Measurements from ENCODE around the gene BRCC3.

The BRCC3 gene

GRCh38 chrX:155069414-155069813 lies 1.9 kb upstream of the BRCC3 start:
- ChIA-PET CTCF (no interaction called here), POLR2A (no interaction called here)
- TF ChIP-seq FOXM1 (IDR thresholded peaks at IDR 0.05; ENCODE audit: borderline replicate concordance) (no peak), SP1 (IDR thresholded peaks at IDR 0.05) (no peak), CTBP1 (IDR thresholded peaks at IDR 0.05; ENCODE audit: borderline replicate concordance) (no peak), NFRKB (IDR thresholded peaks at IDR 0.05) (no peak), HDGF (IDR thresholded peaks at IDR 0.05; ENCODE audit: borderline replicate concordance) (no peak), ELF4 (IDR thresholded peaks at IDR 0.05) (no peak), ZNF384 (IDR thresholded peaks at IDR 0.05) (no peak), PKNOX1 (IDR thresholded peaks at IDR 0.05) (no peak), L3MBTL2 (conservative IDR thresholded peaks at IDR 0.05) (no peak), FOXK2 (IDR thresholded peaks at IDR 0.05) (no peak), ARNT (IDR thresholded peaks at IDR 0.05) (no peak), LEF1 (IDR thresholded peaks at IDR 0.05; ENCODE audit: borderline replicate concordance) (no peak), TARDBP (IDR thresholded peaks at IDR 0.05) (no peak), SUZ12 (IDR thresholded peaks at IDR 0.05) (no peak), FOXA1 (IDR thresholded peaks at IDR 0.05) (no peak), BHLHE40 (IDR thresholded peaks at IDR 0.05; ENCODE audit: borderline replicate concordance) (no peak)
- no peak for DNase-seq (ENCODE audit: extremely low spot score)

GRCh38 chrX:155070038-155070437 lies 1.3 kb upstream of the BRCC3 start:
- no peak for TF ChIP-seq BHLHE40 (IDR thresholded peaks at IDR 0.05; ENCODE audit: borderline replicate concordance)
- TF ChIP-seq FOXM1 (IDR thresholded peaks at IDR 0.05; ENCODE audit: borderline replicate concordance) = no peak
- no peak for TF ChIP-seq LEF1 (IDR thresholded peaks at IDR 0.05; ENCODE audit: borderline replicate concordance)
- TF ChIP-seq ZNF384 (IDR thresholded peaks at IDR 0.05) = no peak
- no peak for TF ChIP-seq L3MBTL2 (conservative IDR thresholded peaks at IDR 0.05)
- no peak for TF ChIP-seq SUZ12 (IDR thresholded peaks at IDR 0.05)
- TF ChIP-seq HDGF (IDR thresholded peaks at IDR 0.05; ENCODE audit: borderline replicate concordance) = no peak
- TF ChIP-seq ARNT (IDR thresholded peaks at IDR 0.05) = no peak
- TF ChIP-seq FOXK2 (IDR thresholded peaks at IDR 0.05) = no peak
- TF ChIP-seq NFRKB (IDR thresholded peaks at IDR 0.05) = no peak
- no peak for TF ChIP-seq PKNOX1 (IDR thresholded peaks at IDR 0.05)
- no peak for TF ChIP-seq SP1 (IDR thresholded peaks at IDR 0.05)
- no peak for TF ChIP-seq FOXA1 (IDR thresholded peaks at IDR 0.05)
- DNase-seq (ENCODE audit: extremely low spot score) = no peak
- CTCF ChIA-PET = no interaction called here
- POLR2A ChIA-PET = no interaction called here

GRCh38 chrX:155070663-155070974 lies 689 bp upstream of the BRCC3 start:
- POLR2A ChIA-PET = interaction anchor here (0.7 kb wide), 1 partner anchor 44 kb away, joined by 3 read pairs; the partner anchor contains the start of gene FUNDC2

GRCh38 chrX:155071694-155072280 lies 479 bp downstream of the BRCC3 start:
- no peak for DNase-seq (ENCODE audit: extremely low spot score)
- POLR2A ChIA-PET = interaction anchor here (1.0 kb wide), 1 partner anchor 23 kb away, joined by 3 read pairs; no protein-coding TSS in a partner anchor
- CTCF ChIA-PET = no interaction called here
- no peak for TF ChIP-seq SP1 (IDR thresholded peaks at IDR 0.05)
- no peak for TF ChIP-seq CTBP1 (IDR thresholded peaks at IDR 0.05; ENCODE audit: borderline replicate concordance)
- TF ChIP-seq BHLHE40 (IDR thresholded peaks at IDR 0.05; ENCODE audit: borderline replicate concordance) = no peak
- TF ChIP-seq NFRKB (IDR thresholded peaks at IDR 0.05) = no peak
- no peak for TF ChIP-seq HDGF (IDR thresholded peaks at IDR 0.05; ENCODE audit: borderline replicate concordance)
- TF ChIP-seq PKNOX1 (IDR thresholded peaks at IDR 0.05) = no peak
- no peak for TF ChIP-seq ZNF384 (IDR thresholded peaks at IDR 0.05)
- no peak for TF ChIP-seq FOXA1 (IDR thresholded peaks at IDR 0.05)
- no peak for TF ChIP-seq FOXM1 (IDR thresholded peaks at IDR 0.05; ENCODE audit: borderline replicate concordance)
- no peak for TF ChIP-seq LEF1 (IDR thresholded peaks at IDR 0.05; ENCODE audit: borderline replicate concordance)
- no peak for TF ChIP-seq TARDBP (IDR thresholded peaks at IDR 0.05)

More at GRCh38 chrX:155070663-155070974, 689 bp upstream of the BRCC3 start:
- peak; percentile 44 for DNase-seq (ENCODE audit: extremely low spot score)
- no peak for TF ChIP-seq SP1 (IDR thresholded peaks at IDR 0.05)
- TF ChIP-seq ZNF384 (IDR thresholded peaks at IDR 0.05) = no peak
- TF ChIP-seq NFRKB (IDR thresholded peaks at IDR 0.05) = no peak
- no peak for TF ChIP-seq HDGF (IDR thresholded peaks at IDR 0.05; ENCODE audit: borderline replicate concordance)
- no peak for TF ChIP-seq FOXM1 (IDR thresholded peaks at IDR 0.05; ENCODE audit: borderline replicate concordance)
- no peak for TF ChIP-seq TARDBP (IDR thresholded peaks at IDR 0.05)
- no peak for TF ChIP-seq ELF4 (IDR thresholded peaks at IDR 0.05)
- no peak for TF ChIP-seq L3MBTL2 (conservative IDR thresholded peaks at IDR 0.05)
- no peak for TF ChIP-seq CTBP1 (IDR thresholded peaks at IDR 0.05; ENCODE audit: borderline replicate concordance)
- no peak for TF ChIP-seq LEF1 (IDR thresholded peaks at IDR 0.05; ENCODE audit: borderline replicate concordance)
- no peak for TF ChIP-seq ARNT (IDR thresholded peaks at IDR 0.05)
- TF ChIP-seq BHLHE40 (IDR thresholded peaks at IDR 0.05; ENCODE audit: borderline replicate concordance) = no peak
- no peak for TF ChIP-seq FOXK2 (IDR thresholded peaks at IDR 0.05)
- no peak for TF ChIP-seq PKNOX1 (IDR thresholded peaks at IDR 0.05)
- TF ChIP-seq FOXA1 (IDR thresholded peaks at IDR 0.05) = no peak
- no peak for TF ChIP-seq SUZ12 (IDR thresholded peaks at IDR 0.05)
- CTCF ChIA-PET = no interaction called here

- peak; percentile 57 for DNase-seq (ENCODE audit: extremely low spot score)
- CTCF ChIA-PET = interaction anchor here (0.7 to 1.7 kb wide), 2 partner anchors 104 to 168 kb away, joined by 3 to 4 read pairs; no protein-coding TSS in a partner anchor
- POLR2A ChIA-PET = no interaction called here
Measured at GRCh38 chrX:155086202-155086840, 15.0 kb downstream of the BRCC3 start.

More at GRCh38 chrX:155086202-155086840, 15.0 kb downstream of the BRCC3 start:
- TF ChIP-seq SP1 (IDR thresholded peaks at IDR 0.05) (no peak), L3MBTL2 (conservative IDR thresholded peaks at IDR 0.05) (0 out of 2 replicates have a peak, but pooled peaks have one; percentile 15), ARNT (IDR thresholded peaks at IDR 0.05) (no peak)
